ENCODE results near the gene KREMEN1. TPM values are rescaled to one million over a fixed set of nuclear protein-coding genes. Genes with fewer than 3 reads are reported as not detected.

KREMEN1 gene
- total and polyA plus RNA-seq, 2 experiments from 2014 or later: 7.5 to 10.5 TPM

DNA sequence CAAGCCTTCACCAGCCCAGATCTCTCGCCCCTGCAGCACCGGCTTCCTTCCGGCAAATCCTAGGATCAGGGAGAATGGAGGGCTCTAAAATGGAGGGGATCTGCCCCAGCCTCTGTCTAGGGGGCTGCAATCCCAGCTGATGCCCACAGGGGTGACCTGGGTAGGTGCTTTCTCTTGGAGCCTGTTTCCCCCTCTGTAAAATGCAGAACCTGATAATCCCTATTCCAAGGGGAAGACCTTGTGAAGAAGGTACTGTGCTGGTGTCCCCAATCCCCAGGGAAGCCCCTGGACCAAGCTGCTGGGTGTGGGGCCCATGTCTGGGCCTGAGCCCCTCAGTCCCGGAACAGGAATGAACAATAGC, 135.6 kb downstream of the KREMEN1 start:
- no peaks in the 10 kb centered on the region for H3K36me3 ChIP-seq (replicated peaks; ENCODE audit: insufficient read depth, low read depth)
- H3K9me3 ChIP-seq (ENCODE audit: low read depth): no peaks in the 10 kb centered on the region
- no peak for DNase-seq (ENCODE audit: low spot score)
- H3K4me3 ChIP-seq: no peak overlapping the region
- no peaks in the 10 kb centered on the region for H3K4me1 ChIP-seq (ENCODE audit: insufficient read depth)
- H3K9me2 ChIP-seq (replicated peaks; ENCODE audit: insufficient read depth): no peaks in the 10 kb centered on the region
- H4K20me1 ChIP-seq (ENCODE audit: insufficient read depth, poor library complexity, severe bottlenecking): no peaks in the 10 kb centered on the region
- H3K4me2 ChIP-seq: no peak overlapping the region
- WGBS (ENCODE audit: low lambda C conversion rate, missing lambda C conversion rate): 94% methylated on average over 4 of the region's 4 CpGs
- no peaks in the 10 kb centered on the region for H3K27me3 ChIP-seq
- no peak for TF ChIP-seq EZH2 (IDR thresholded peaks at IDR 0.05; ENCODE audit: borderline replicate concordance)
- no peak for TF ChIP-seq CTCF (IDR thresholded peaks at IDR 0.05; ENCODE audit: poor library complexity)
- TF ChIP-seq EZH2phosphoT487 (IDR thresholded peaks at IDR 0.05; ENCODE audit: low read depth, severe bottlenecking, unreplicated experiment): no peak
- no peaks in the 10 kb centered on the region for H3K79me2 ChIP-seq
- no peak overlapping the region for H3K27ac ChIP-seq
- no peak overlapping the region for H2AFZ ChIP-seq

- no peaks in the 10 kb centered on the region for H3K36me3 ChIP-seq (replicated peaks; ENCODE audit: insufficient read depth, low read depth)
- no peak overlapping the region for H3K4me3 ChIP-seq
- H3K27me3 ChIP-seq: no peaks in the 10 kb centered on the region
- no peaks in the 10 kb centered on the region for H3K9me2 ChIP-seq (replicated peaks; ENCODE audit: insufficient read depth)
- no peak for DNase-seq (ENCODE audit: low spot score)
- no peak for TF ChIP-seq EZH2phosphoT487 (IDR thresholded peaks at IDR 0.05; ENCODE audit: low read depth, severe bottlenecking, unreplicated experiment)
- TF ChIP-seq CTCF (IDR thresholded peaks at IDR 0.05; ENCODE audit: poor library complexity): no peak
- no peak for TF ChIP-seq EZH2 (IDR thresholded peaks at IDR 0.05; ENCODE audit: borderline replicate concordance)
- 77% methylated on average over 15 of the region's 17 CpGs for WGBS (ENCODE audit: low lambda C conversion rate, missing lambda C conversion rate)
- H2AFZ ChIP-seq: no peak overlapping the region
- no peaks in the 10 kb centered on the region for H3K79me2 ChIP-seq
- no peak overlapping the region for H3K4me2 ChIP-seq
- H3K4me1 ChIP-seq (ENCODE audit: insufficient read depth): no peaks in the 10 kb centered on the region
- H3K27ac ChIP-seq: no peak overlapping the region
- H4K20me1 ChIP-seq (ENCODE audit: insufficient read depth, poor library complexity, severe bottlenecking): no peaks in the 10 kb centered on the region
- H3K9me3 ChIP-seq (ENCODE audit: low read depth): no peaks in the 10 kb centered on the region
Measured at GRCh38 chr22:29208879-29209623, 136.2 kb downstream of the KREMEN1 start.

- Histone ChIP-seq H3K27ac (no peak overlapping the region), H3K79me2 (no peaks in the 10 kb centered on the region), H2AFZ (no peak overlapping the region), H3K4me3 (no peak overlapping the region), H3K9me2 (replicated peaks; ENCODE audit: insufficient read depth) (no peaks in the 10 kb centered on the region), H3K27me3 (no peaks in the 10 kb centered on the region), H3K4me2 (no peak overlapping the region), H3K9me3 (ENCODE audit: low read depth) (no peaks in the 10 kb centered on the region), H3K4me1 (ENCODE audit: insufficient read depth) (no peaks in the 10 kb centered on the region), H3K36me3 (replicated peaks; ENCODE audit: insufficient read depth, low read depth) (no peaks in the 10 kb centered on the region), H4K20me1 (ENCODE audit: insufficient read depth, poor library complexity, severe bottlenecking) (no peaks in the 10 kb centered on the region)
- DNase-seq (ENCODE audit: low spot score): no peak
- TF ChIP-seq EZH2 (IDR thresholded peaks at IDR 0.05; ENCODE audit: borderline replicate concordance) (no peak), CTCF (IDR thresholded peaks at IDR 0.05; ENCODE audit: poor library complexity) (no peak), EZH2phosphoT487 (IDR thresholded peaks at IDR 0.05; ENCODE audit: low read depth, severe bottlenecking, unreplicated experiment) (no peak)
- WGBS (ENCODE audit: low lambda C conversion rate, missing lambda C conversion rate): 87% methylated on average over 3 of the region's 3 CpGs
Measured at GRCh38 chr22:29209624-29209929, 136.7 kb downstream of the KREMEN1 start.
